Measurements from ENCODE around the gene TM4SF4.

DNA sequence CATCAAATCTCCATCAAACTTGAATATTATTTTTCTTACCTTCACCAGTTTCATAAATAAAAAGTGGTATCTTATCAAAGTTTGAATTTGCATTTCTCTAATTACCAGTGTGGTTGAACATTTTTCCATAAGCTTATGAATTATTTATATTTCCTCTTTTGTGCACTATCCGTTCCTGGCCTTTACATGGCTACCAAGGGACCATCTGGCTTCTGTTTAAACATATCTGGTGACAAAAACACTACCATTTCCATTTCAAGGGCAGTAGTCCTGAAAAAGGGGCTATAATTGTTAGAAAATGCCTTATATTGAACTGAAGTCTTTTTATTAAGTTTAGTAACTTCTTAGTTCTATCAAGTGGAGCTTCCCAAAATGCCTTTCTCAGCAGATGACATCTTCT lies 44.3 kb upstream of the TM4SF4 start:
- no peak for TF ChIP-seq EZH2 (IDR thresholded peaks at IDR 0.05; ENCODE audit: borderline replicate concordance, insufficient read depth, low read depth, low read length, poor library complexity, severe bottlenecking)
- TF ChIP-seq, protein P1, sequence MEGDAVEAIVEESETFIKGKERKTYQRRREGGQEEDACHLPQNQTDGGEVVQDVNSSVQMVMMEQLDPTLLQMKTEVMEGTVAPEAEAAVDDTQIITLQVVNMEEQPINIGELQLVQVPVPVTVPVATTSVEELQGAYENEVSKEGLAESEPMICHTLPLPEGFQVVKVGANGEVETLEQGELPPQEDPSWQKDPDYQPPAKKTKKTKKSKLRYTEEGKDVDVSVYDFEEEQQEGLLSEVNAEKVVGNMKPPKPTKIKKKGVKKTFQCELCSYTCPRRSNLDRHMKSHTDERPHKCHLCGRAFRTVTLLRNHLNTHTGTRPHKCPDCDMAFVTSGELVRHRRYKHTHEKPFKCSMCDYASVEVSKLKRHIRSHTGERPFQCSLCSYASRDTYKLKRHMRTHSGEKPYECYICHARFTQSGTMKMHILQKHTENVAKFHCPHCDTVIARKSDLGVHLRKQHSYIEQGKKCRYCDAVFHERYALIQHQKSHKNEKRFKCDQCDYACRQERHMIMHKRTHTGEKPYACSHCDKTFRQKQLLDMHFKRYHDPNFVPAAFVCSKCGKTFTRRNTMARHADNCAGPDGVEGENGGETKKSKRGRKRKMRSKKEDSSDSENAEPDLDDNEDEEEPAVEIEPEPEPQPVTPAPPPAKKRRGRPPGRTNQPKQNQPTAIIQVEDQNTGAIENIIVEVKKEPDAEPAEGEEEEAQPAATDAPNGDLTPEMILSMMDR (IDR thresholded peaks at IDR 0.05) = no peak

All from B cell (primary cell).